H1 (cell line): ENCODE results near the gene STXBP6. TPM values are rescaled to one million over a fixed set of nuclear protein-coding genes. Genes with fewer than 3 reads are reported as not detected.

Experiments used
- CTCF ChIA-PET: fragments of 300-600 bp; sonication (Branson Sonifier 250); formaldehyde crosslinking; loops from one replicate; lab custom pipeline; 2021; ENCODE audit not compliant: partially characterized antibody; lab: Charles Lee
- POLR2A ChIA-PET: fragments of 300-600 bp; sonication (Branson Sonifier 250); formaldehyde crosslinking; loops from one replicate; lab custom pipeline; 2021; ENCODE audit warnings: inconsistent platforms; ENCODE audit not compliant: partially characterized antibody; lab: Charles Lee
- DNase-seq, 2 experiments: peaks; one replicate each; pipeline versions ENCODE4 v3.0.0 to v3.0.0-alpha.2; 2010 to 2022; ENCODE audit warnings: low spot score in 2 of 2, low read depth in 1 of 2, mixed read lengths in 1 of 2
- FAIRE-seq: peaks from 2 replicates; lab custom pipeline; 2011; peaks lifted over from hg19 to GRCh38; lab: Jason Lieb, UNC
- H2AFZ ChIP-seq: 2 replicates; pipeline ENCODE4 v1.8.1; 2012; ENCODE audit warnings: low read length, inconsistent platforms
- H2AK5ac ChIP-seq: 2 replicates; pipeline ENCODE4 v1.6.1; 2013; ENCODE audit warnings: low read depth, low read length
- H2BK120ac ChIP-seq: replicated peaks from 2 replicates; pipeline ENCODE3; 2013; ENCODE audit warnings: low read depth, low read length, inconsistent platforms
- H2BK12ac ChIP-seq: 2 replicates; pipeline ENCODE4 v1.6.1; 2013; ENCODE audit warnings: low read depth, low read length
- H2BK15ac ChIP-seq: 2 replicates; pipeline ENCODE4 v1.6.1; 2013; ENCODE audit warnings: low read length
- H2BK20ac ChIP-seq: 2 replicates; pipeline ENCODE4 v1.6.1; 2013; ENCODE audit warnings: low read length
- H2BK5ac ChIP-seq: 2 replicates; pipeline ENCODE4 v1.6.1; 2013; ENCODE audit warnings: low read depth, low read length
- H3K14ac ChIP-seq: 2 replicates; pipeline ENCODE4 v1.6.1; 2013; ENCODE audit warnings: inconsistent platforms; ENCODE audit not compliant: insufficient read length
- H3K18ac ChIP-seq: 2 replicates; pipeline ENCODE4 v1.6.1; 2013; ENCODE audit warnings: low read length; ENCODE audit errors: extremely low read depth
- H3K23ac ChIP-seq: 2 replicates; pipeline ENCODE4 v1.6.1; 2013; ENCODE audit warnings: inconsistent platforms; ENCODE audit not compliant: insufficient read length
- H3K23me2 ChIP-seq: 2 replicates; pipeline ENCODE4 v1.6.1; 2013; ENCODE audit warnings: low read depth, low read length
- H3K27ac ChIP-seq: 2 replicates; pipeline ENCODE4 v1.6.1; 2011; ENCODE audit warnings: low read depth, low read length, inconsistent platforms
- H3K27me3 ChIP-seq, 4 experiments: replicated peaks in 1 of 4; 1 replicate in 1 of 4; 2 replicates in 3 of 4; pipeline versions ENCODE4 v1.6.1 to v1.8.1; 2011 to 2013; ENCODE audit warnings: low read length in 3 of 4, mild to moderate bottlenecking in 3 of 4, inconsistent platforms in 2 of 4, mixed read lengths in 2 of 4, moderate library complexity in 1 of 4; ENCODE audit not compliant: control insufficient read depth in 3 of 4, insufficient read depth in 3 of 4; ENCODE audit errors: extremely low read depth in 1 of 4
- H3K36me3 ChIP-seq, 4 experiments: 2 replicates each; pipeline versions ENCODE4 v1.6.1 to v1.8.1; 2011 to 2013; ENCODE audit warnings: mild to moderate bottlenecking in 4 of 4, low read length in 3 of 4, moderate library complexity in 2 of 4, control low read depth in 1 of 4, inconsistent platforms in 1 of 4; ENCODE audit not compliant: insufficient read depth in 4 of 4, control insufficient read depth in 2 of 4
- H3K4ac ChIP-seq: replicated peaks from 2 replicates; pipeline ENCODE3; 2013; ENCODE audit warnings: low read length, low read depth, mixed read lengths, inconsistent platforms; ENCODE audit not compliant: insufficient read length
- H3K4me1 ChIP-seq, 4 experiments: replicated peaks in 1 of 4; 1 replicate in 1 of 4; 2 replicates in 3 of 4; pipeline versions ENCODE4 v1.6.1 to v1.8.1; 2011 to 2013; ENCODE audit warnings: low read length in 3 of 4, inconsistent platforms in 2 of 4, mixed read lengths in 1 of 4; ENCODE audit not compliant: insufficient read depth in 4 of 4, control insufficient read depth in 3 of 4
- H3K4me2 ChIP-seq, 2 experiments: 2 replicates each; pipeline versions ENCODE4 v1.6.1 to v1.8.1; 2011 to 2013; ENCODE audit warnings: low read depth in 2 of 2, low read length in 2 of 2, control low read depth in 1 of 2, inconsistent platforms in 1 of 2, mild to moderate bottlenecking in 1 of 2; ENCODE audit not compliant: insufficient read depth in 1 of 2
- H3K4me3 ChIP-seq, 4 experiments: fragments of 200-600, 300-600 bp in 1 of 4; sonication (generic), shearing (Covaris generic), sonication (Bioruptor Twin) in 1 of 4; 2 replicates each; pipeline versions ENCODE4 v1.5.1 to v1.8.1; 2011 to 2016; ENCODE audit warnings: low read length in 4 of 4, low read depth in 3 of 4, control low read depth in 2 of 4, inconsistent platforms in 2 of 4, mild to moderate bottlenecking in 2 of 4, mixed read lengths in 1 of 4, moderate library complexity in 1 of 4; ENCODE audit not compliant: insufficient read depth in 2 of 4; ENCODE audit errors: extremely low read depth in 1 of 4
- H3K56ac ChIP-seq: replicated peaks from 2 replicates; pipeline ENCODE3; 2013; ENCODE audit warnings: low read depth, mild to moderate bottlenecking, mixed read lengths, low read length, inconsistent platforms; ENCODE audit not compliant: insufficient read length
- H3K79me1 ChIP-seq: 2 replicates; pipeline ENCODE4 v1.6.1; 2013; ENCODE audit warnings: low read depth, low read length, control low read depth
- H3K79me2 ChIP-seq, 2 experiments: 2 replicates each; pipeline versions ENCODE4 v1.6.1 to v1.8.1; 2012 to 2013; ENCODE audit warnings: low read length in 2 of 2, mild to moderate bottlenecking in 2 of 2, inconsistent platforms in 1 of 2; ENCODE audit not compliant: insufficient read depth in 2 of 2, control insufficient read depth in 1 of 2
- H3K9ac ChIP-seq, 4 experiments: replicated peaks in 1 of 4; 1 replicate in 1 of 4; 2 replicates in 3 of 4; pipeline versions ENCODE4 v1.6.1 to v1.8.1; 2011 to 2013; ENCODE audit warnings: low read depth in 3 of 4, low read length in 3 of 4, control low read depth in 2 of 4, mild to moderate bottlenecking in 2 of 4, moderate library complexity in 2 of 4, inconsistent platforms in 1 of 4; ENCODE audit errors: extremely low read depth in 1 of 4
- H3K9me3 ChIP-seq, 2 experiments: 2 replicates each; pipeline versions ENCODE4 v1.6.1 to v1.8.1; 2012 to 2013; ENCODE audit warnings: mild to moderate bottlenecking in 2 of 2, moderate library complexity in 2 of 2, control low read depth in 1 of 2, inconsistent platforms in 1 of 2, low read depth in 1 of 2, low read length in 1 of 2, mixed read lengths in 1 of 2; ENCODE audit not compliant: insufficient read depth in 2 of 2
- H4K20me1 ChIP-seq, 2 experiments: replicated peaks in 1 of 2; 2 replicates each; pipeline versions ENCODE3 to v1.8.1; 2011 to 2013; ENCODE audit warnings: inconsistent platforms in 2 of 2, low read length in 2 of 2, mild to moderate bottlenecking in 1 of 2; ENCODE audit not compliant: insufficient read depth in 2 of 2, control insufficient read depth in 1 of 2
- H4K5ac ChIP-seq: 2 replicates; pipeline ENCODE4 v1.6.1; 2013; ENCODE audit warnings: low read length, low read depth, mixed read lengths, inconsistent platforms; ENCODE audit not compliant: insufficient read length
- H4K8ac ChIP-seq: 2 replicates; pipeline ENCODE4 v1.8.0; 2013; ENCODE audit warnings: mild to moderate bottlenecking, moderate library complexity, low read length, inconsistent platforms; ENCODE audit not compliant: insufficient read depth; ENCODE audit errors: extremely low read depth
- H4K91ac ChIP-seq: replicated peaks from 2 replicates; pipeline ENCODE3; 2013; ENCODE audit warnings: low read length, mixed read lengths, inconsistent platforms; ENCODE audit not compliant: insufficient read length
- ATF2 ChIP-seq: IDR thresholded peaks from 2 replicates; pipeline ENCODE4 v1.6.1; 2012; ENCODE audit warnings: low read length, inconsistent platforms
- ATF3 ChIP-seq: IDR thresholded peaks from 2 replicates; pipeline ENCODE4 v1.6.1; 2011; ENCODE audit warnings: low read depth, mild to moderate bottlenecking, low read length; ENCODE audit not compliant: insufficient read depth
- BACH1 ChIP-seq: IDR thresholded peaks from 2 replicates; pipeline ENCODE4 v1.6.1; 2012; ENCODE audit warnings: low read length, improper control_type of control experiment
- CBX8 ChIP-seq: fragments of 300-800, 300-1000 bp; sonication (generic); IDR thresholded peaks from 2 replicates; pipeline ENCODE4 v1.7.1; 2016; ENCODE audit warnings: low read depth, low read length, borderline replicate concordance
- CEBPB ChIP-seq: IDR thresholded peaks from 2 replicates; pipeline ENCODE4 v1.6.1; 2012; ENCODE audit warnings: low read depth, low read length
- EZH2 ChIP-seq: fragments of 200-600 bp; sonication (generic); IDR thresholded peaks from 2 replicates; pipeline ENCODE4 v1.7.1; 2012; ENCODE audit warnings: low read depth, mild to moderate bottlenecking, moderate library complexity, low read length, inconsistent platforms; ENCODE audit not compliant: severe bottlenecking
- KDM4A ChIP-seq: IDR thresholded peaks from one replicate; pipeline ENCODE4 v1.7.1; 2012; ENCODE audit warnings: low read depth, mild to moderate bottlenecking, moderate library complexity, low read length, inconsistent platforms; ENCODE audit not compliant: severe bottlenecking
- NANOG ChIP-seq: IDR thresholded peaks from 2 replicates; pipeline ENCODE4 v1.6.1; 2011; ENCODE audit warnings: low read length, low read depth, mild to moderate bottlenecking, inconsistent platforms; ENCODE audit not compliant: insufficient read depth, poor library complexity, severe bottlenecking
- RAD21 ChIP-seq, 2 experiments: IDR thresholded peaks in 1 of 2; conservative IDR thresholded peaks in 1 of 2; 2 replicates each; pipeline ENCODE4 v1.6.1; 2011; ENCODE audit warnings: low read depth in 2 of 2, low read length in 2 of 2, improper control_type of control experiment in 1 of 2, inconsistent platforms in 1 of 2, mild to moderate bottlenecking in 1 of 2, moderate library complexity in 1 of 2
- RXRA ChIP-seq: IDR thresholded peaks from 2 replicates; pipeline ENCODE4 v1.6.1; 2011; ENCODE audit warnings: low read depth, mild to moderate bottlenecking, low read length, moderate library complexity; ENCODE audit not compliant: insufficient read depth
- SP1 ChIP-seq: IDR thresholded peaks from 2 replicates; pipeline ENCODE4 v1.6.1; 2011; ENCODE audit warnings: low read depth, low read length
- TAF7 ChIP-seq: optimal IDR thresholded peaks from 2 replicates; pipeline ENCODE3; 2011; ENCODE audit warnings: low read depth, mild to moderate bottlenecking, inconsistent platforms, low read length, moderate library complexity, borderline replicate concordance
- WGBS, 2 experiments: shearing (Covaris generic) in 1 of 2; methylation state at CpG; one replicate each; pipeline versions ENCODE4 v1.1.6 to v1.1.7; 2013 to 2015; ENCODE audit warnings: low lambda C conversion rate in 2 of 2, mixed read lengths in 2 of 2, inconsistent platforms in 1 of 2, low coverage in 1 of 2, missing lambda C conversion rate in 1 of 2; ENCODE audit not compliant: insufficient replicate concordance in 2 of 2, insufficient coverage in 1 of 2, insufficient read length in 1 of 2; ENCODE audit errors: extremely low coverage in 1 of 2, missing lambda C conversion rate in 1 of 2; 5-methylcytosine and 5-hydroxymethylcytosine counted together
- polyA plus RNA-seq, 7 experiments: library from polyadenylated mRNA; depleted of rRNA in 3 of 7; stranded (reverse) in 5 of 7; unstranded in 2 of 7; fragments of >200 nt in 5 of 7; fragments of 200-250 nt in 2 of 7; gene quantifications; 1 replicate in 5 of 7; 2 replicates in 1 of 7; 4 replicates in 1 of 7; pipeline versions ENCODE4 v1.2.1 to v1.2.3, GENCODE V29; 2011 to 2013; ENCODE audit warnings: missing spikeins in 2 of 7, mixed read lengths in 2 of 7
- total RNA-seq: library from RNA; stranded (reverse); fragmentation: NEBNext Ultra II Directional; extraction: Animal tissue kit (Norgen Biotek cat#: 25700); gene quantifications from 2 replicates; pipeline ENCODE4 v1.2.1, GENCODE V29; 2021

Gene STXBP6
- total and polyA plus RNA-seq, 2 of the 8 experiments (the other 6 are each of a cell fraction or from before 2014, with no cell fraction given): 9.4 to 18.1 TPM

- Histone ChIP-seq H3K56ac (no peak overlapping the region), H3K4me2 (no peak overlapping the region), H2AK5ac (no peak overlapping the region), H3K18ac (no peak overlapping the region), H2BK12ac (no peak overlapping the region), H3K9ac (no peak overlapping the region), H2BK20ac (no peak overlapping the region), H3K9me3 (no peaks in the 10 kb centered on the region), H3K4me3 (no peak overlapping the region), H4K20me1 (no peaks in the 10 kb centered on the region), H3K4me1 (no peaks in the 10 kb centered on the region), H4K5ac (no peak overlapping the region), H3K27ac (no peak overlapping the region), H3K79me2 (no peaks in the 10 kb centered on the region), H3K23ac (no peak overlapping the region), H3K4ac (no peak overlapping the region), H3K23me2 (no peaks in the 10 kb centered on the region), H2BK5ac (no peak overlapping the region), H3K36me3 (no peaks in the 10 kb centered on the region), H2BK15ac (no peak overlapping the region), H3K27me3 (no peaks in the 10 kb centered on the region), H2AFZ (no peak overlapping the region), H4K8ac (no peak overlapping the region), H4K91ac (no peak overlapping the region), H2BK120ac (no peak overlapping the region), H3K79me1 (no peaks in the 10 kb centered on the region), H3K14ac (no peak overlapping the region)
- CTCF ChIA-PET: interaction anchor here (0.6 kb wide), 1 partner anchor 8 kb away, joined by 3 read pairs; no protein-coding TSS in a partner anchor
- 93% methylated on average over 2 of the region's 2 CpGs; no CpG with 5 or more reads in 1 of the 2 experiments for whole genome bisulfite sequencing, 2 experiments
- POLR2A ChIA-PET: no interaction called here
- FAIRE-seq (no peak), DNase-seq (no peak)
- TF ChIP-seq TAF7 (no peak), RAD21 (IDR thresholded peaks at IDR 0.05 in 1 of 2, conservative IDR thresholded peaks at IDR 0.05 in 1 of 2; ENCODE audit: low read depth in 2 of 2, low read length in 2 of 2) (no peak), ATF2 (no peak), CEBPB (no peak), BACH1 (no peak), NANOG (no peak), KDM4A (no peak), EZH2 (no peak), CBX8 (no peak), SP1 (no peak), ATF3 (no peak), RXRA (no peak)
Measured at GRCh38 chr14:24975393-24975792, 74.6 kb downstream of the STXBP6 start.
